ENCODE measurements around the gene MSRB3. TPM values are rescaled to one million over a fixed set of nuclear protein-coding genes. Genes with fewer than 3 reads are reported as not detected.

MSRB3 gene
- total and polyA plus RNA-seq, 9 donors, result 32.0 to 46.4 (median 41.0) TPM

DNA sequence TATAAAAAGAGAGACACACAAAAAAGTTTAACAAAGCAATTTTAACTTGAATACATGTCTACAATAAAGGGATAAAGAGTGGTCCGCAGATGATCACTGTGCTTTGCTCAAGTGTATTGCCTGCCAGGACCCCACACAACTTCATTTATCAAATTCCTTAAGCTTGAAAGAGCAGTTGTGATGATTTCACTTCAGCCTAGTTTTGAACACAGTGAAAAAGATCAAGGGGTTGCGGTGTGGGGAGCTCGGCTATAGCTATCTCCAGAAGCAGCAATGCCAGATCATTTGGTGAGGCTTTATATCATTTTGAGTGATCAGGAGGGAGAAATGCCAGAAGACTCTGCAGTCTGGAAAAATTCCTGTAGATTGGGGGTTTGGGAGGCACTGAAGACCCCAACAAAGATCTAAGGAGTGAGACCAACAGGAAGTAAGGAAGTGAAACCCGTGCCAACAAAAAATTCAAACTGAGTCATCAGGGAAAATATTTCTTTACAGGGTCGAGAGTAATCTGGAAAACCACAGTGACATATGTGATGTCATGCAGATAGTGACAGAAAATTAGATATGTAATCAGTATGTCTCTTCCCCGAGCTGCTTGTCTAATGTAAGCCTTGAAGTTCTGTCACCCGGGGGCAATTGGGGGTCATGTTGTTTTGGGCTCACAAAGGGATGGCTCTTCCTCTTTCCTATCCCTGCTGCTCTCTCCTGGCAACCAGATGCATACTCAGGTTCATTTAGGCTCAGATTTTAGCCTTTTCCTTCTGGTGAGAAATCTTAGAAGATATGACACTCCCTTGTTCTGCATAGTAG lies 221.8 kb downstream of the MSRB3 start:
- Histone ChIP-seq H3K4me1 (ENCODE audit: control insufficient read depth, insufficient read depth, low read length) (peaks cover 15% of the 10 kb centered on the region), H3K9me3 (replicated peaks; ENCODE audit: control insufficient read depth, low read depth, low read length) (no peaks in the 10 kb centered on the region), H3K27ac (ENCODE audit: low read length) (peak overlapping the region; percentile 22), H3K4me3 (ENCODE audit: low read length) (no peak overlapping the region), H3K36me3 (ENCODE audit: control insufficient read depth, insufficient read depth, low read length) (no peaks in the 10 kb centered on the region), H3K27me3 (ENCODE audit: control insufficient read depth, insufficient read depth, low read length) (no peaks in the 10 kb centered on the region)
- WGBS (ENCODE audit: insufficient coverage), result 36% methylated on average over 3 of the region's 7 CpGs
- DNase-seq, result peak; percentile 48

DNA sequence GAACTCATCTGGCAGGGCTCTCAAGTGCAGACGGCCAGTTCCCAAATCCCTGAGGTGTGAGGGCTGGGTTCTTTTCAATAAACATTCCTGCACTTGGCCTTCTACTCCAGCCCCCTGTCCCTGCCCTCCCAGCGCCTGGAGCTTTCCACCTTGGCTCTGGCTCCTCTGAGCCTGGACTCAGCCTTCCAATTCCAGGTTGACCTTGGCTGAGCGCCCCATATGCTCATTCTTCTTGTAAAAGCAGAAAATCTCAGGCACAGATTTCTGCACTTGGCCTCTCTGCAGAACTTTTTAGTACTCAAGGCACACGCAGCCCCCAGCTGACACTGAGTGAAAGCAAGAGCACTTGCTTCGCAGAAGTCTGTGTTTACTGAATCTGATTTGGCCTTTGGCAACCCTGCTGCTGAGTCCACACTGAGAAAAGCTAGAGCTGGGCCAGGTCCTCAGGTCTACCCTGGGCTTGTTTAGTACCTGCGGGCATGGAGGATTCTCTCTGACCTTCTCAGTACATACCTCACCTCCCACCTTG lies 222.7 kb downstream of the MSRB3 start:
- 11% methylated on average over 4 of the region's 6 CpGs for WGBS (ENCODE audit: insufficient coverage)
- peak; percentile 97 for DNase-seq
- Histone ChIP-seq H3K27ac (ENCODE audit: low read length) (peak overlapping the region; percentile 26), H3K4me1 (ENCODE audit: control insufficient read depth, insufficient read depth, low read length) (peaks cover 15% of the 10 kb centered on the region), H3K9me3 (replicated peaks; ENCODE audit: control insufficient read depth, low read depth, low read length) (no peaks in the 10 kb centered on the region), H3K4me3 (ENCODE audit: low read length) (no peak overlapping the region), H3K27me3 (ENCODE audit: control insufficient read depth, insufficient read depth, low read length) (no peaks in the 10 kb centered on the region), H3K36me3 (ENCODE audit: control insufficient read depth, insufficient read depth, low read length) (no peaks in the 10 kb centered on the region)

DNA sequence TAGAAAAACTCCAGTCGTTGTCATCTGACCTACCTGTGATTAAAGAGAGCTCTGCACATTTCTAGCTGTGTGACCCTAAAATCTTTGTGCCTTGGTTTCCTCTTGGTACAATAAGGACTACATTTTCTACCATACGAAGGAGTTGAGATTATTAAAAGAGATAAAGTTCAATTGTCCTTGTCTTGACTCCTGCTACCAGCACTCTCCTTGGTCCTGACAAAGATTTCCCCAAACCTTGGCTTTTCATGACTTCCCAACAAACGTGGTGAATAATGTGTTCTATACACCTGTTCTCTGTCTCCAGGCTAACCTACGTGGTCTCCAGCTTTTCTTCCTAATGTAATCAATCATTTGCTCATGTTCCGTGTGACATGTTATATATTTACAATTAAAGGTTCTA lies 223.5 kb downstream of the MSRB3 start:
- WGBS (ENCODE audit: insufficient coverage), result 83% methylated on average over 1 of the region's 5 CpGs
- Histone ChIP-seq H3K9me3 (replicated peaks; ENCODE audit: control insufficient read depth, low read depth, low read length) (no peaks in the 10 kb centered on the region), H3K27ac (ENCODE audit: low read length) (no peak overlapping the region), H3K4me3 (ENCODE audit: low read length) (no peak overlapping the region), H3K27me3 (ENCODE audit: control insufficient read depth, insufficient read depth, low read length) (no peaks in the 10 kb centered on the region), H3K4me1 (ENCODE audit: control insufficient read depth, insufficient read depth, low read length) (peaks cover 12% of the 10 kb centered on the region), H3K36me3 (ENCODE audit: control insufficient read depth, insufficient read depth, low read length) (no peaks in the 10 kb centered on the region)
- no peak for DNase-seq

DNA sequence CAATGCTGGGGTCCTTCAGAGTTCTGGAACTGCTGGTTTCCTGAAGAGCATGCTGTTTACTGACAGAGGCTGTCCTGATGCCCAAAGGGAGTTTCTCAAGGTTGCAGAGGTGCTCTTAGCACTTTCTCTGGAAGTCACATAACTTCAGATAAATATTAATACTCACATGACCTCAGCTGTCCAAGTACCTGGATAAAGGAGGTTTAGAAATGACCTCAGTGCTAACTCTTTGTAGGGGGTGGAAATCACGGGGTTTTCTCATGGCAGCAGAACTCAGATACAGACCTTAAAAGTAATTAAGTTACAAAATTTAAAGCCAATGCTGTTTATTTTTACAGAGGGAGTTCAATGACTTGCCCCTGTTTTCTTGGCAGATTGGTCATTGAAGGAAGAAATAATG lies 225.9 kb downstream of the MSRB3 start:
- no peak overlapping the region for H3K27ac ChIP-seq (ENCODE audit: low read length)

DNA sequence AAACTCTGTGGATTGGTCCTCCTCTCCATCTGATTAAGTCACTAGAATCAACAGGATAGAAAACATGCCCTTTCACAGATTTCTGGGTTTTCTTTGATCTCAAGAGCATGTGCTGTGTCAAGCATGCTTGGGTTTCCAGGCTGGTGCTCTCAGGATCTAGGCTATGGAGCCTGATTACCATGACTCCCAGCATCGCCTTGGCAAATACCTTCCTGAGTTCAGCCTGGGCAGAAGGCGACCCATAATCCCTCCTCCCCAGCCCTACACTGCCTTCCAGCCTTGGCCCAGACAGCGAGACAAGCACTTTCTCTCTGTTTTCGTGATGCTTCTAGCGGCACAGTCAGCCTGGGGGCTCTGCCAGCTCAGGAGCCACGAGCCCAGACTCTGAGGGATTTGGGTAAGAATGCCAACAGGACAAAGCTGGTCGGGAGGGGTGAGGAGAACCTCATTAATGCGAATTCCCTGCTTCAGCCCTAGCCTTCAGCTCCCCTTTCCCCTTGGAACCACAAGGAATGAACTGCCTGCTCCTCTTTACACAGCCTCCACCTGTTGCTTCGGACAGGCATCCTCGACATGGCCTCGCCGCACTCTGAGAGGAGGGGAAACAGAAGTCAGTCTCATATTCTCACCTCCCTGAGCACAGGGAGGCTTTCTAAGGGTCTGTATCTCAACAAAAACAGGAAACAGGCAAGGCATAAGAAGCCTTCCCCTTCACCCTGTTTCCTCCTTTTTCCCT lies 227.1 kb downstream of the MSRB3 start:
- 90% methylated on average over 3 of the region's 12 CpGs for WGBS (ENCODE audit: insufficient coverage)
- Histone ChIP-seq H3K36me3 (ENCODE audit: control insufficient read depth, insufficient read depth, low read length) (no peaks in the 10 kb centered on the region), H3K9me3 (replicated peaks; ENCODE audit: control insufficient read depth, low read depth, low read length) (no peaks in the 10 kb centered on the region), H3K27ac (ENCODE audit: low read length) (no peak overlapping the region), H3K4me3 (ENCODE audit: low read length) (no peak overlapping the region), H3K4me1 (ENCODE audit: control insufficient read depth, insufficient read depth, low read length) (peaks cover 15% of the 10 kb centered on the region), H3K27me3 (ENCODE audit: control insufficient read depth, insufficient read depth, low read length) (no peaks in the 10 kb centered on the region)
- no peak for DNase-seq

More for the DNA sequence above, 225.9 kb downstream of the MSRB3 start:
- H3K9me3 ChIP-seq (replicated peaks; ENCODE audit: control insufficient read depth, low read depth, low read length), result no peaks in the 10 kb centered on the region
- H3K4me3 ChIP-seq (ENCODE audit: low read length), result no peak overlapping the region
- peaks cover 12% of the 10 kb centered on the region for H3K4me1 ChIP-seq (ENCODE audit: control insufficient read depth, insufficient read depth, low read length)
- H3K27me3 ChIP-seq (ENCODE audit: control insufficient read depth, insufficient read depth, low read length), result no peaks in the 10 kb centered on the region
- no peaks in the 10 kb centered on the region for H3K36me3 ChIP-seq (ENCODE audit: control insufficient read depth, insufficient read depth, low read length)
- DNase-seq, result no peak
- WGBS (ENCODE audit: insufficient coverage), result no CpG with 5 or more reads among the region's 1 CpG

DNA sequence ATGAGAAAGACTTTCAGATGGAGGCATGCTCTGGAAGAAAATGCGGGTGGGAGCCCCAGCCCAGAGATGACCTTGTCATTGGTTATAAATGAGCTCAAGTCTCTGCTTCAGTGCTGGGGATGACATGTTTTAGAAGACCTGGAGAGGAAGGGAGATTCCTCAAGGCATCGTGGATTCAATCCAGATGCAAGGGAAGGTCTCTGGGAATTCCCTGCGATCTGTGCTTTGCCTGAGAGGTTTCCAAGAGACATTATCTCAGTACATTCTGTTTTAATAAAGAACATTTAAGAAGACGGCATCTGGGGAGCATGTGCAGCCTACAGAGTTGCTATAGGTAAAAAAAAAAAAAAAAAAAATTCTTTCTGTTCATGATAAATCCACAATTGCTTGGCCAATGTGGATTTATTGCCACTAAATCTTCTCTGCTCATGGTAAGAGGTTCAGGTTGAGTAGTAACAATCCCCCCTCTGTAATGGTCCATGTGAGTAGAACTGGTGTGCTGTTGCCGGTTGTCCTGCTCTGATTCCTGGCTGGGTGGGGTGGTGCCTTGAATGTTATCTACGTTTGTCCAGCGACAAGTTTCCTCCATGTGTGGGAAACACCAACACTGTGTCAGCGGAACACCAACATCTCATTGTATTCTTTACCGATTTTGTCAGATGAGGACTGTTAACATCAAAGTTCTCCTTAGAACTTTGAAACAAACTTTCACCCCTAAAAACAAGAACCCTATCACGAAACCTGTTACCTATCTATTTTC lies 230.0 kb downstream of the MSRB3 start:
- Histone ChIP-seq H3K9me3 (replicated peaks; ENCODE audit: control insufficient read depth, low read depth, low read length) (no peaks in the 10 kb centered on the region), H3K4me1 (ENCODE audit: control insufficient read depth, insufficient read depth, low read length) (peaks cover 21% of the 10 kb centered on the region), H3K36me3 (ENCODE audit: control insufficient read depth, insufficient read depth, low read length) (no peaks in the 10 kb centered on the region), H3K27me3 (ENCODE audit: control insufficient read depth, insufficient read depth, low read length) (no peaks in the 10 kb centered on the region), H3K4me3 (ENCODE audit: low read length) (no peak overlapping the region), H3K27ac (ENCODE audit: low read length) (no peak overlapping the region)
- peak; percentile 66 for DNase-seq
- WGBS (ENCODE audit: insufficient coverage), result 64% methylated on average over 6 of the region's 10 CpGs

DNA sequence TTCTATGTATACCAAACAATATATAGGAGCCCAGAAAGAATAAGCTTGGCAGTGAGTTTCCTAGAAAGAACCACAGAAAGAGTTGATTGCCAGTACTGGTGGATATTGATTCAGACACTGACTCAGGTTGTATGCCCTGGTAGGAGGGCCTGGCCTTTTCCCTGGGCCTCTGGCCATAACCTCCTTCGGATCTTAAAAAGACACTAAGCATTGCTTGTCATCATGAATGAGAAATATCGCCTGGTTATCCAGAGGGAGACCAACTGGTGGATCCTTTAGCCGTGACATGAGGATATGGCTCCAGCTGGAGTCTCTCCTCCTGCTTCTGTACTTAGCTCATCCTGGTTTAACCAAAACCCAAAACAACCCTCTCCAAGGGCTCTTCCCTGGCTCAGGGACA lies 231.5 kb downstream of the MSRB3 start:
- Histone ChIP-seq H3K4me1 (ENCODE audit: control insufficient read depth, insufficient read depth, low read length) (peaks cover 21% of the 10 kb centered on the region), H3K4me3 (ENCODE audit: low read length) (no peak overlapping the region), H3K9me3 (replicated peaks; ENCODE audit: control insufficient read depth, low read depth, low read length) (no peaks in the 10 kb centered on the region), H3K27ac (ENCODE audit: low read length) (peak overlapping the region; percentile 72), H3K36me3 (ENCODE audit: control insufficient read depth, insufficient read depth, low read length) (no peaks in the 10 kb centered on the region), H3K27me3 (ENCODE audit: control insufficient read depth, insufficient read depth, low read length) (no peaks in the 10 kb centered on the region)
- peak; percentile 36 for DNase-seq
- WGBS (ENCODE audit: insufficient coverage), result 86% methylated on average over 1 of the region's 3 CpGs

DNA sequence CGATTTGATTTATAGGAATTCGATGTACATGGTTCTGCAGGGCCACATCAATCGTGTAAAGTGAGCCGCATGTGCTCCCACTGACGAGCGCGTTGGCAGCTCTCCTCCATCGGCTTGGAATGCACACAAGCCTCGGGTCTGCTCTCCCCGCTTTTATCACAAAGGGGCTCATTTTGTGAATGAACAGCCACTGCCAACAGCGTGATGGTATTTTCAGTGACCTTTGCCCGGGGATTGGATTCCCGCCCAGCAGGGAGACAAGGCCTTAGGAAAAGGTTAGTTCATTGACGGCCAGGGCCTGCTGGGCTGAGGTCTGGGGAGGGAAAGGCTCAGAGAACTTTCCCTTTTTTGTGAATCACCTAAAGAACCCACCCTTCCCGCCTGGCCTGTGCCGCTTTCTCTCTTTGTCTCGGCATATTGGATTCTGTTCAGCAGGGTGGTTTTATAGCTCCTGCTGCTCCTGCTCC lies 232.1 kb downstream of the MSRB3 start:
- Histone ChIP-seq H3K9me3 (replicated peaks; ENCODE audit: control insufficient read depth, low read depth, low read length) (no peaks in the 10 kb centered on the region), H3K4me1 (ENCODE audit: control insufficient read depth, insufficient read depth, low read length) (peaks cover 21% of the 10 kb centered on the region), H3K27me3 (ENCODE audit: control insufficient read depth, insufficient read depth, low read length) (no peaks in the 10 kb centered on the region), H3K27ac (ENCODE audit: low read length) (peak overlapping the region; percentile 72), H3K36me3 (ENCODE audit: control insufficient read depth, insufficient read depth, low read length) (no peaks in the 10 kb centered on the region), H3K4me3 (ENCODE audit: low read length) (no peak overlapping the region)
- peak; percentile 82 for DNase-seq
- 11% methylated on average over 13 of the region's 17 CpGs for WGBS (ENCODE audit: insufficient coverage)

DNA sequence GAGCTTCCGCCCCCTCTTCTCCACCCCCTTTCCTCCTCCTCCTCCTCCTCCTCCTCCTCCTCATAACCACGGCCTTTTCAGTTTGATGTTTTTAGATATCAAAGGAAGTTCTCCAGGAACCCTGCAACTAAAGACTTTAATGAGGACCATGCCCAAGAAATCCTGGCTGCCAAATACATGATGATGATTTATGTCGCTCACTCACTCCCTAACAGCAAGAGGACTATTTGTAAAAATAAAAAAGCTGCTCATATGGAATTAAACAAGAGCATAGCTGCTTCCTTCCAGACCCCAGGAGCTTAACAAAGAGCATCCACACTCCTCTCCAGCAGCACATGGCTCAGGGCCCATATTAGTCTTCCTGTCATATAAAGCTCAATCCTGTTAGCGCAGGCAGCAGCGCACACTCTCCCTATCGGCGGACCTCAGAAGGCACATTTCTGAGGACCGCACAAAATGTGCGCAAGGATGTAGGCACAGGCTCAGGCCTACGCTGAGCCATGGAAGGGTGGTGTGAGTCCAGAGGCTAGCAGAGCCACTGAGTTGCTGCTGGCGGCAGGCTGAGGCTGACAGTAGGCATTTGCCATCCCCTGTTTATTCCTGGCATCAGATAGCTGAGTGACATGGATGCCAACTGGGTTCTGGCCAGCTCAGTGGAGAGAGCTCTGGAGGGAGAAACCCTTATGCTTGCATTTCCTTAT lies 232.8 kb downstream of the MSRB3 start:
- WGBS (ENCODE audit: insufficient coverage), result 45% methylated on average over 8 of the region's 11 CpGs

More for the DNA sequence above, 232.8 kb downstream of the MSRB3 start:
- H3K27me3 ChIP-seq (ENCODE audit: control insufficient read depth, insufficient read depth, low read length), result no peaks in the 10 kb centered on the region
- H3K4me3 ChIP-seq (ENCODE audit: low read length), result no peak overlapping the region
- H3K4me1 ChIP-seq (ENCODE audit: control insufficient read depth, insufficient read depth, low read length), result peaks cover 21% of the 10 kb centered on the region
- peak overlapping the region; percentile 29 for H3K27ac ChIP-seq (ENCODE audit: low read length)
- H3K9me3 ChIP-seq (replicated peaks; ENCODE audit: control insufficient read depth, low read depth, low read length), result no peaks in the 10 kb centered on the region
- no peaks in the 10 kb centered on the region for H3K36me3 ChIP-seq (ENCODE audit: control insufficient read depth, insufficient read depth, low read length)
- DNase-seq, result peak; percentile 90

All from muscle of leg (tissue), 11 donors.